HG03280 (cell line): ENCODE results near the gene SEMA3A.

Source experiments
- ATAC-seq: cut with Tn5 transposase; IDR thresholded peaks from one replicate; pipeline ENCODE4 v1.9.1; 2021; ENCODE audit warnings: mild to moderate bottlenecking, moderate library complexity; ENCODE audit not compliant: unreplicated experiment

SEMA3A gene

DNA sequence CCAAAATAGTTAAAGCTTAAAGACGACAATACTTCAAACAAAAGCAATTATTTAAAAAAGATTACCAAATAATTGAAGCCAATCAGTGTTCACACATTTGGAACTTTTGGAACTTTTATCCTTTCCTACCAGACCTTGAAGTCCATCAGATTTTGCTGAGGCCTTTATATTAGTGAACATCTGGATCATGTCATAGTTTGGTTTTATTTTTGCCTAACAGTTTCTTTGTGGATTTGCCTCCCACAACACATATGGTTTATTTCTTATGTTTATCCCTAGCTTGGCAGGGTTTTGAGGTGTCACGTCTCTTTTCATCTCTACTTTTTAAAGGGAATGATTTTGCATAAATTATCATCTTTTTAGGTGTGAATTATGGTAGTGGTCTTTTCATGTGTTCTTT is 242.4 kb downstream of the SEMA3A start:
- no peak for ATAC-seq

GRCh38 chr7:83947260-83947659 is 247.3 kb downstream of the SEMA3A start:
- no peak for ATAC-seq

GRCh38 chr7:83946801-83947200 is 247.8 kb downstream of the SEMA3A start:
- ATAC-seq: no peak

DNA sequence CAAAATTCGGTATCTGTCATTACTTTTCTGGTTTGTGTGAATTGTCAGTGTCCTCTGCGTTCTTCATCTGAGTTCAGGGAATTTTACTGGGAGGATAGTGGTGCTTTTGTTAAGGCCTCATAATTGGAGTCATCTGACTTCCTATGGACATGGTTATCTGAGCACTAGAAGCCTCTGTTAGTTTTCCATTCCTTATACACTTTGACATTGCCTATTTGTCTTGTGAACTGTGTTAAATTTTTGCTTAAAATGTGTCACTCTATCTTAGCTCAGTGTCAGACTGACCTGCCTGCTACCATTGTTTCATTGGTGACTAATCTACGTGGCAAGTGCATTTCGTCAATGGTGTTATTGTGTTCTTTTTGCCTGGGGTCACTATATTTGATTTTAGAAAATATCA is 253.3 kb downstream of the SEMA3A start:
- no peak for ATAC-seq

GRCh38 chr7:83937930-83938329 is 256.7 kb downstream of the SEMA3A start:
- no peak for ATAC-seq

DNA sequence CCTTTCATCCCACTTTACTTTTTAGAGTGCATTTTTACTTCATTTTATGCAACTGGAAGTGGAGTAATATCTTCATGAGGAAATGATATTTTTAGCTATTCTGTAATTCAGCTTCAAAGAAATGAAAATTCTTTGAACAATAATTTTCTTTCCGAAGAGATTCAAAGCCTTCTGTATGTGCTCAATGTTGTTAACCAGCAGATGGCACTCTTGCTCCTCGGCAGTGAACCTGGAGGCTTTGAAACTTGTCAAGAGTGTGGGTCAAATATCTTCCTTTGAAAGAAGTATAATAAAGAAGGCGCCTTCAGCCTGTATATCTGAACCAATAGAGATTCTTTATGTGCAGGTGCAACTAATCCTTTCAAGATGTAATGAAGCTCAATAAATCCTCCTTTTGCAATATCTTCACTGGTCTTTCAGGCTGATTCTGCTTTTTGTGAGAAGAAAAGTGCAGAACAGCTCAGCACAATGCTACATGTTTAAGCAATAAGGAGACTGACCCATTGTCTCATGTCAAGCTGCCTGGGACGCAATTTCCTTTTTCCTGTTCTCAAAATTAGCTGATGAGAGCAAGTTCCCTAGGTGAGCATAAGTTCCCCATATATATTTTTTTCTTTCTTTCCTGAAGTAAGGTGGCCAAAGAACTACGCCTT is 258.4 kb downstream of the SEMA3A start:
- no peak for ATAC-seq

DNA sequence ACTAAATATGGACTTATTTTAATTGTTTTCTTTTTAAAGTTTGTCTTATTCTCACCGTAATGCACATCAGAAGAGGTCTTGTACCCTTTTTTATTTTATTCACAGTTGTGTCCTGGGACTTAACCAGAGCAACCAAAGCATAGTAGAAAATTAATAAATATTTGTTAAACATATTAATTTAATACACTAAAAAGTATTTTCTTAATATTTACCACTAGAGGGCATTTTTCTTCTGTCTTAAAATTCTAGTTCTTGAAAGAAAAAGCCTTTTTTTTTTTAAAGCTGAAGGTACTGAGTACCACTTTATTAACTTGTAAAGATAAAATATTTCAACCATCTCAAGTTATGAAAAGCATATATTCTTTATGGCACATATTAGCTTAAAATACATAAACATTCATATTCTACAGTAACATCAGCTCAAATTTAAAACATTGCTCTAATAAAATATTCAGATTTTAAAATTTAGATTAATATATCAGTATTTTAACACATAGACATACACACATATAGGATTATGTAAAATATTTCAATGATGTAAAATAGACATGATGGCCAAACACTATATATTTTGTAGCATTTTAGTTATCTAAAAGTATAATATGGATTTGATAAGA is 260.4 kb downstream of the SEMA3A start:
- ATAC-seq: no peak

DNA sequence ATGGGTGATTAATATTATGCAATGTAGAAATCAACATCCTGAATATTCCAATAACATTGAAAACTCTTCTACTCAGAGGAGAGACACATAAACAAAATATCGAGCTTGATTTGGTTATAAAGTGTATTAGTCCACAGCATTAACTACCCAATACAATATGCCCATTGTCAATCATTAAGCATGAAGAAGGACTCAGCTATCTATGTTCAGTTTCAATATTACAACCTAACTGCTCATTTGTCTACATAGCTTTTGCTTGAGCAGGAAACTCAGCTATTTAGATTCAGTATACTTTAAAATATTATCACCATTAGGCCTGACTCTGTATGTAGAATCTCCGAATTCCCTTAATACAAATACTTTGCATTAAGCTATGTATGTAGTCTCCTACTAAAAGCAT is 262.6 kb downstream of the SEMA3A start:
- no peak for ATAC-seq

- no peak for ATAC-seq
These were observed 264.3 kb downstream of the SEMA3A start for GRCh38 chr7:83930262-83930661.

GRCh38 chr7:83925860-83926259 is 268.7 kb downstream of the SEMA3A start:
- ATAC-seq: no peak

- no peak for ATAC-seq
These were observed 272.5 kb downstream of the SEMA3A start for GRCh38 chr7:83921941-83922607.

DNA sequence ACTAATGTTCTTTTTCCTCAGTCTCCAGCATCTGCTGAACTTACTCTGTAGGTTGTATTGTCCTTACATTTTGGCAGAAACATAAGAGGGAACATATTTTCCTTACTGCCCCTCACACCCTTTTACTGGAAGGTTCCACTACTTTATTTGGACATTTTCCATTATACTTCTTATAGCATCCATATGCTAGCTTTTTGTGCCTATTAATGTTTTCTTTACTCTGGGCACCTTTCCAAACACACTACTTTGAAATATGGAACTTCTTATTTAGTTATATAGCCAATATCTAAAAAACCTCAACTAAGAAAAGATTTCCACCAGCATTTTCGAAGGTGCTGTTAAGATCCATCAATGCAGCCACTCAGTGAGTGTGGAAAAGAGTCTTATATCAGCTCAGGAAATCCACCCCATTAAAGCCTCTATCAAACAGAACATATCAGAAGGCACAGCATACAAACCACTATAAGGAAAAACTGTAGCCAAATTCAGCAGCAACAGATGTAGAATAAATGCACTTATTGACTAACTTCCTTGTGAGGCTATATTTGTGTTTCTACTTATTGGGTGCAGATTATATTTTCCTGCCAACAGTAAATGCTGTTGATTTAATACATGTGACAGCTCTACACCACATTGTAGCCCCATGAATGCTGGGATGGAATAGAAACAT is 273.2 kb downstream of the SEMA3A start:
- no peak for ATAC-seq

GRCh38 chr7:83918142-83918541 is 276.4 kb downstream of the SEMA3A start:
- ATAC-seq: no peak

GRCh38 chr7:83913174-83913573 is 281.4 kb downstream of the SEMA3A start:
- ATAC-seq: no peak

- no peak for ATAC-seq
These were observed 286.1 kb downstream of the SEMA3A start for GRCh38 chr7:83908526-83908925.
